HG03378 (cell line): ENCODE results near the gene FNIP2.
A peak's percentile ranks its signal among the peaks of the same experiment; 100 is the strongest.

Source experiments
- ATAC-seq: cut with Tn5 transposase; IDR thresholded peaks from one replicate; pipeline ENCODE4 v1.9.1; 2021; ENCODE audit warnings: mild to moderate bottlenecking, moderate library complexity; ENCODE audit not compliant: unreplicated experiment

Gene FNIP2

DNA sequence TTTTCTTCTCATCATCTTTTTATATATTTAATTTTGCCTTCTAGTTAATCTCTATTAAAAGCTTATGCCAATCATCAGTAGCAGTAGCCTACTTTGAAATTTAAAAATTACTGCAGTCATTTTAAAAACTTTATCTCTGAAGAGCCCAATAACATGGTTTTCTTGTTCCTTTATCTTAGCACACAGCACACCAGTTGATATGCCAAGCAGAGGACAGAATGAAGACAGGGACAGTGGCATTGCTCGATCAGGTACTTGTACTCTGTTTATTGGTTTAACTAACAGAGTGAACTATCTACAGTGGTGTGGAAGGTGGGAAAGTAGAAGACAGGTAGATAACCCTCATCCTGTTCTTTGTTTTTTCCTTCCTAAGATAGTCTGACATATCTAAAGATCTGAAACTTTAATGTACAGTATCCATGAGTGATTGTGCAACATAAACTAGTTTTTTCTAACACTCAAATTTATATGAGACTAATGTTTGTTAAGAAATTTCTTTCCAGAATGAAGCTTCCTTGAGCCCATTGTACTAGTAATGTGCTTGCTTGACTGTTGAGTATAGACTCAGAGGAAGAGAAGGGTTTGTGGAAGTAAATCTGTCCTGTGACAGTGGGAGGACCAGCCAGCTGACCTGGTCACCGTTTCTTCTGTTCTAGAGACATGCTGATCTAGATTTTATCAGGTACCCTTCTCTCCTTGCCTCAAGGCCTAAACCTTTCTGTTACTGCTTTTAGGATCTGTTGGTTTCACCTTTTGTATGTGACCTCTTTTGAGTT is 66.6 kb downstream of the FNIP2 start:
- ATAC-seq, result no peak

DNA sequence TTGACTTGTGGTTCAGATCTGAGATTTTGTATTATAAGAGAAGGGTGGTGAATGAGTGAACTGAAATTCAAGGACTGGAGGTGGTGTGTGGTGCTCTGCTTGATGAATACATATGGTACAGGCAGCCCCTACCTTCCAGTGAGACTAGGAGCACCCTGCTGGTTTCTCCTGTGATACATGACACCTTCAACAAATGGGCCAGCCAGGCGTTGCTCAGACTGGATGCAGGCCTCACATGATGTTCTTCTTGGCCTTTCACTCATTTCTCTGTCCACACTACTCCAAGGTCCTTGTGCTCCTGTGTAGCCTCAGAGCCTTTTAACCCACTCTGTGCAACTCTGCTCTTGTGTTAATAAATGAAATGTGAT is 67.2 kb downstream of the FNIP2 start:
- ATAC-seq, result no peak

DNA sequence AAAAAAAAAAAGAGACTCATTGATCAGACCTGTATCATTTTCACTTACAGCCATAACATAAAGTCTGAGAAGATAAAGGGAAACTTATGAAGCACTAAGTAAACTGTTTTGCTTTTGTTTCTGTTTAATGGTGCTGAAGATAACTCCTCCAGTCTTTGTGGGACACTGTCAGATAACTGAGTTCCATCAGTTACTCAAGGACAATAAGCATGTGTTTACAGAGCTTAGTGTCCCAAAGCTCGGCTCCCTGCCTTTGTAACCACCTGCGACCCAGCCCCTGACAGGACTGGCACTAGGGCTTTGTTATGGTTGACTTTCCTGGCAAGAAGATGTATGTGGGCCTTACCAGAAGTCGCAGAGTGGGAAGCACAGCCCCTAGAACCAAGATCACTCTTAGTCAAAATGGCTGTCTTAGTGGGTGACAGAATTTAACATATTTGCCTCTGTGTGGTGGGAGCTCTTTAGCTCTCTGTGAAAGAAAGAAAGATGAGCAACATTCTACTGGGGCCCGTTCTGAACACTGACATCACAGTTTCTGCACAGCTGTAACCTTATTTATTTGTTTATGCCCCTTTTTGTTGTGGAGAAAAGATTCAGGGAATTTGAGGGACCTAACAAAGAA is 68.1 kb downstream of the FNIP2 start:
- ATAC-seq, result no peak

DNA sequence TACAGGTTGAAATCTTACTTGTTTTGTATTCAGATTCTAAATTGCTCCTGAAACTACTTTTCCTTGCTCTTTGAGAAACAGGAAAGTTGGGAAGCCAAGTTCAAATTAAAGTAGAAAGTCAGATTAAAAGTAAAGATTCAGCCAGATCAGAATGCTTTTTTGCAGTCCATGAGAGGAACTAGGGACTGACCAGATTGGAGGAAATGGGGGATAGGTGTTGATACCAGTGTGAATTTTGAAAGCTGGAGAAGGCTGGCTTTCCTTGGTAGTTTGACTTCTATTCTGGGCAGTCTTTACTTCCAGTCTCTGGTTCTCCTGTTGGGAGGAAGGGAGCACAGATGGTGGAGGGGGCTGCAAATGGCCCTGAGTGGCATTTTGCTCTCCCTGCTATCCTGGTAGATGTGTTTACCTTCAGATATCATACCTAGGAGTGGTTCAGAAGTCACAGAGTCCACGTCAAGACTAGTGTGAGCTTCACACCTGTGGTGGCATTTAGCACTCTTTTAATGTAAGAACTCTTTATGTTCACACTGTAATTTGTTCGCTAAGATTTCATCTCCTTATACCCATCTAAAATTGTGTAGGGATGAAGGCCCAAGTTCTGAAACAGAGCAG is 68.8 kb downstream of the FNIP2 start:
- ATAC-seq, result no peak

DNA sequence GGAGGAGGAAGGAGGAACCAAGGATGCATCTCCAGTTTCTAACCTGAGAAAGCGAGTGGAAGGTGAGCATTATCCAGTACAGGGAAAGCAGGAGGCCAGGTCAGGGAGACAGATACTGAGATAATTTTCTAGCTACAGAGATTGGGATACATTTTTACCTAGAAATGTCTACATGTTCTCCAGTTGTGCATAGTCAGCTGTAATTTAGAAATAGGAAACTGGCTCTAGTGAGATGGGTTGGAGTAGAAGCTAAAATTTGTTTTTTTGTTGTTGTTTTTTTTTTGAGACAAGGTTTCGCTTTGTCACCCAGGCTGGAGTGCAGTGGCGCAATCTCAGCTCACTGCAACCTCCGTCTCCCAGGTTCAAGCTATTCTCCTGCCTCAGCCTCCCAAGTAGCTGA is 71.3 kb downstream of the FNIP2 start:
- no peak for ATAC-seq

DNA sequence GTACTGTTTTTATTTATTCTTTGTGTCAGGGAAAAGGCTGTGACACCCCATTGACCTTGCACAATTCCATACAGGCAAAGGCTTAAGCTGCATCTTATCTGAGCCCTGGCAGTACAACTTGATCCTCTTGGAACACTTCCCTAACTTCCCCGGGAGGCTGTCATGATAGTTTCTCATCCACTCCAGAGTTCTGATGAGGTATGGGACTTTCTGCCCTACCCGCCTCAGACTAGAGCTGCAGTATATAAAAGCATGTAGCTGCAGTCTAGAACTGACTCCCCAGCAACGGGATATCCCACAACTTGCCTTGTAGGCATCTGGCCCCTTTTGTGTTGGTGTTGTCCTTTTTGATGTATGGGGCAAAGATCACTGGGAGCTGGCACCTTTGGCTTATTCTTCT is 72.7 kb downstream of the FNIP2 start:
- ATAC-seq, result no peak

DNA sequence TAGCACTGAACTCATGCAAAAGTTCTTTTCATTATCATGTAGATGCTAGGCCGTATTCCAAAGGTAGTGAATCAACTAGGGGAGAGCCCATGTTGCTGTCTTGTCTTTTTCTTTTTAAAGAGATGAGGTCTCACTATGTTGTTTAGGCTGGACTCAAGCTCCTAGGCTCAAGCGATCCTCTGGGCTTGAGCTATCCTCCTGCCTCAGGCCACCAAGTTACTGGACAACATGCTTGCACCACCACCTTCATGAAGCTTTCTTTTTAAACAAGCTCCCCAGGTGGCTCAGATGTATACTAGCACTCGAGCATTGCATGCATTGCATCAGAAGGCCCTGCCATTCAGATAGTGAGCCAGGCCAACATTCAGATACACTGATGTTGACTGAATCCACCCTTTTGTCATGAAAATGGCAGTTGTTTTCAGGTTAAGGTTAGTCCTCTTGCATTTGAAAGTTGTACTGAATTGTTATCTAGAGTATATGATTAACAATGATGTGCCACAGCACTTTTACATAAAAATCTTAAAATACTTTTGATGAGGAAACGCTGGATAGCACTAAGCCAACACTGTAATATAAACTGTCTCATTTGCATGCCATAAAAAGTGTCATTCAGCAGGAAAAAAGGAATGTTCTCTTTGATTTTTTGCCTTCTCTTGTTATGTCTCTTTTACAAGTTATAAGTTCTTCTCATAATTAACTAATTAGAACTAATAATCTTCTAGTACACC is 76.7 kb downstream of the FNIP2 start:
- ATAC-seq, result no peak

DNA sequence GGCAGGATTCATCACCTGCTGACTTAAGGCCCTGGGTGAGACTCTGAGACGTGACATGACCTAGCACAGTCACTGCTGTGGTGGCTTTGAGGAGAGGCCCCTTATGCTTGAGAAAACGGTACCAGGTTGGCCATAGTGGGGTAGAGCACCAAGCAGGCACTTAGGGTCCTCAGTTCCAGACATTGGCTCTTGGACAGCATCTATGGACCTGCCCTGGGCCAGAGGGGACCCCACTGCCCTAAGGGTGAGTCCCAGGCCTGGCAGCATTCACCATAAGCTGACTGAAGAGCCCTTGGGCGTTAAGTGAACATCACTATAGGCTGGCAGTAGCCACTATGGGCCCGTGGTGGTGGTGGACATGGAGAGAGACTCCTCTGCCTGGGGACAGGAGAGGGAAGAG is 78.7 kb downstream of the FNIP2 start:
- no peak for ATAC-seq

DNA sequence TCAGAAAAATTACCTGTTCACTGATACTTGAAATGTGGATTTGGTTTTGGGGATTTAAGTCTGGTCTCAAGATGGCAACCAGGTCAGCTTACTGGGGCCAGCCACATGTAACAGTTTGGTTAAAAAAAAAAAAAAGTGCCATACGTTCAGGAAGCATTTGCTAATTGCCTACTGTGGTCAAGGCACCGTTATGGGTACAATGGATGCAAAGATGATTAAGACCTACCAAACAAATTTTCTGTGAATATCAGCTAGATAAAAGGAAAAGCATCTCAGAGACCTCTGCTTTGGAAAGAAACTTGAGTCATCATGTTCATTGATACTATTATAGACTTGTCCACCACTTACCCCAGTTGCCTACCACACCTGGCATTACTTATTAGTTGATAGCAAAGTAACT is 80.9 kb downstream of the FNIP2 start:
- no peak for ATAC-seq

DNA sequence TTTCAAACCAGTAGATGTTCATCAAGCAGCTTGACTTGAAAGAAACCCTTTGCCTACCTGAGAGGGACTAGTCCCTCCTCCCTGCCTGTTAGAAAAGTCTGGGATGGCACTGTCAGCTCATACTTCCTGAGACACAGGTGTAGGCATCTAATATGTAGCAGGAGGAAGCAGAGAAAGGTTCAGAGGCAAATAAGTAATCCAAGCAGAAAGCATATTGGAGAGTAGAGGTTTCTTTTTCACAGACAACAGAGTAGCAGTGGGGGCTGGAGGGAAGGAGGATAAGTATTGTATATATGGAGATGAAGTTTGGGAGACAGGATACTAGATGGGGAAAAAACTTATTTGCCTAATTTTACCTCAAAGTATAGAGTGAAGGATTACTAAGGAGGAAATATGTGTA is 81.5 kb downstream of the FNIP2 start:
- ATAC-seq, result no peak

DNA sequence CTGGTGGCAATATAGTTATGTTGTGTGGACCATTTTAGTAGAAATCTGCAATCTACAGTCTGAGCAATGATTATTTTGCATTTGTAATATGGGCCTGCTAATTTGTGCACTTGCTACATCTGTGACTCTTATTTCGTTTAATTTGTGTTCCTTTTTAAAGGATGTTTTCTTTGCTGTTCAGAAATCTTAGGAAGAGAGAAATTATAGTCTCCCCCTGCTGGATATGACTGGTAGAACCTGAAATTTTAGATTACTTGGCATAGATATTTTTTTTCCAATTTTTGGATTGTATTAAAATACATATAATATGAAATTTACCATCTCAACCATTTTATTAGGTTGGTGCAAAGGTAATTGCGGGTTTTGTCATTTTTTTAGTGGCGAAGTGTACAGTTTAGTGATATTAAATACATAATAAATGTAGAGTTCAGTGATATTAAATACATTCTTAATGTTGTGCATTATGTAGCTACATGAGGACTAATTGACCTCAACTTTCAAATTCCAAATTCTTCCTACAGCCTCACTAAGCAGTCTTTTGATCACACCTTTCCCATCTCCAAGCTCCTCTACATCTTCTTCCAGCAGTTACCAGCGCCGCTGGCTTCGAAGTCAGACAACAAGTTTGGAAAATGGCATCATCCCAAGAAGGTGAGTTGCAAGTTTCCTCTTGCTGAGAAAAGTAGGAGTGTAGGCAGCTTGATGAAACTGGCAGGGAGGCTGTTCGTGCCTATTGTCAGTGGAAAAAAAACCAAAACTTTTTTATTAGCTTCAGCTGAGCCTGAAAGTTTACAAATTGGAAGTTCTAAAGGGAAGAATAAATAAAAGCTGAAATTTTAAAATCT is 82.2 kb downstream of the FNIP2 start:
- ATAC-seq, result no peak

DNA sequence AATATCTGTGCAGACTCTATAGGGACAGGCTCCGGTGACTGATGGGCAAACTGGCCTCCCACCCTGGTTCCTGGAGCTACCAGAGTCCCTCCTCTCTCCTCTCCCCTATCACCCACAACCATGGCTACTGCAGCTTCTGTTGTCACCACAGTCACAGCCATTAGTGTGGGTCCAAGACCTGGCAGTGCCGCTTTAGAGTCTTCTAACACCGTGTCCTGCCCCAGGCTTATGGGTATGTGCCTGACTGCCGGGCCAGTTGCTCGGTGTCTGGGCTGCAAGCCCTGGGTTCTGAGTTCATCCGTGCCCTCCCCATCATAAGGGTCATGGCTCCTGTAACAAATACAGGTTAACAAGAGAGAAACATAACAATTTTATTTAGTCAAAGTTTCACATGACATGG is 85.4 kb downstream of the FNIP2 start:
- no peak for ATAC-seq

DNA sequence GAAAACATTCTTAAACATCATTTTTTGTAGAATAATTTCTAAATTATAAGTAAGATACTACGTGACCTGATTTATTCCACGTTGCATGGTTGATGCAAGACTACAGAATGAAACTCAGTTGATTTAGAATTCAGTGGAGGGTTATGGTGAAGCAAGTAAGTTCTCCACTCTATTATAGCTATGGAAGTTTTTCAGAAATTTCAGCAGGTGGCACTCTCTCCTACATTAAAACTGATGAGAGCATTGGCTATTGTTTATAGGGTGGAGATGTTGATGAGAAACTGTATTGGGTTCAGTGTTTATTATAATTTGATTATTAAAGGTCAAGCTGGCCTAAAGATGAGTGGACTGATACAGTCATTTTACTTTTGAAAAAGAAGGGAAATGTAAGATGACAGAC is 88.0 kb downstream of the FNIP2 start:
- peak; percentile 83 for ATAC-seq

DNA sequence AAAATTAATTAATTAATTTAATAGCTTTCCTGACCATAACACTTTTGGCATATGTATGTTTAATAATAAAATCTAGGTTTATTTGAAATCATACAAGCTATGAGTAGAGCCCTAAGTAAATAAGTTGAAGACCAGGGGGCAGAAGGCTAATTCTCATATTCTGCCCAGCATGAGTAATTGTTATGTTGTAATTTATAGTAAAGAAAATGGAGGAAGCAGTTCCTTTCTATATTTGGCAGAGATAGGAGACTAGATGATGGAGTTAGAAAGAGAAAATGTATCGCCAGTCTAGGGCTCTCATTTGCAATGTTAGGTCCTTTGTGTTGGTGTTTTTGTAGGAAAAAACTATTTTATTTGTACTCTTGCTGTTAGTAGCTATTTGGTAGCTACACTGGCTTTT is 89.1 kb downstream of the FNIP2 start:
- no peak for ATAC-seq

DNA sequence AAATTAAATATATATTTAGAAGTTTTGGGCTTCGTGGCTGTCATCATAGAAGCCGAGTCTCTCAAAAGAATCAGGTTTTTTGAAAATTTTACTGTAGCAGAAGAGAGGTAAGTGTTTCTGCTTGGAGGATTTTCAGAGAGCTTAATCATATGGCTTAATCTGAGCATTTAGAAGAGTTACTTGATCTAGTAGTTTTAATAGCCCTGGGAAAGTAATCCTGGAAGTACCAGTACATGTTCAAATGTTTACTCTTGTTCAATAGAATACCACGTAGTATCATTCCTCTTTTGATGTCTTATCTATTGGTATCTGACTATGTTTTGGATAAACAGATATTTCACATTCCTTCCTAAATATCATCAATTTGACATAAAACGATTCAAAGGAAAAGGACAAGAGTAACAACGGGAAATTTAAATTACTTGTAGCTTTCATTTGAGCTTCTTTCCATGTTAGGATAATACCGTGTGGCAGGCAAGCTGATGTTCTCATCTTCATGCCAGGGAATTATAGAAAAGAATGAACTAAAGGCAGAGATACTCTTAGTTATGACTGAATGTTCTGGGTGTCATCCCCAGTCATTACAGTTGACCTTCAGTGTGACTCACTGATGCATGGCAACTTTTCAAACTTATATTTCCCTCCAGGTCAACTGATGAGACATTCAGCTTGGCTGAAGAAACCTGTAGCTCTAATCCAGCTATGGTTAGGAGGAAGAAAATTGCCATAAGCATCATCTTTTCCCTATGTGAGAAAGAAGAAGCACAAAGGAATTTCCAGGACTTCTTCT is 89.8 kb downstream of the FNIP2 start:
- no peak for ATAC-seq

DNA sequence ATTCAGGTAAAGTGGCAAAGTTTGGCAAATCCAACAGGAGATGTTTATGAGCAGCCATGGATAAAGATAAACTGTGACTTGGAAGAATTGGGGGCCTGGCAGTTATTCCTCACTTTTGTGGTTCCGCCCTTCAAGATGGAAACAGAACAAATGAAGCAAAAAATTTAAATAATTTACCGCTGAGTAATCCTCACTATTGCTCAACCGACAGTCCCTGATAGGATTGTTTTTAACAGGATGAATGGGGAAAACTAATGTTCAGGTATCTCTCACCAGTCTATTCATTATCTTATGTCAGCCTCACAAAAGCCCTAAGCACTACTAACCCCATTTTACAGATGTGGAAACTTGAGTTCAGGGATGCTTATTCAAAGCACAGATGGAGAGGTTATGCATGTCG is 90.8 kb downstream of the FNIP2 start:
- no peak for ATAC-seq

DNA sequence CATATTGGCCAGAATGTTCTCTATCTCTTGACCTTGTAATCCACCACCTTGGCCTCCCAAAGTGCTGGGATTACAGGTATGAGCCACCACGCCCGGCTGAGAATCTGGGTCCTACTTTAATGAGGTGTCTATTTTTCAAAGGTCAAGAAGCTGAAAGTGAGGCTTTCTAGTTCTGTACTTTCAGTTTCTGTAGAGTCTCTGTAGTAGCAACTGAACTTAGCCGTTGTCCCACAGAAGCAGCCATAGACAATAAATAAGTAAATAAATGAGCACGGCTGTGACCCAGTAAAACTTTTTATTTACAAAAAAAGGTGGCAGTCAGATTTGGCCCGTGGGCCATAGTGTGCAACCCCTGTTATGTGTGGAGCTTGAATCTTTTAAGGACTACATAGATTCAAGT is 92.0 kb downstream of the FNIP2 start:
- peak; percentile 82 for ATAC-seq

DNA sequence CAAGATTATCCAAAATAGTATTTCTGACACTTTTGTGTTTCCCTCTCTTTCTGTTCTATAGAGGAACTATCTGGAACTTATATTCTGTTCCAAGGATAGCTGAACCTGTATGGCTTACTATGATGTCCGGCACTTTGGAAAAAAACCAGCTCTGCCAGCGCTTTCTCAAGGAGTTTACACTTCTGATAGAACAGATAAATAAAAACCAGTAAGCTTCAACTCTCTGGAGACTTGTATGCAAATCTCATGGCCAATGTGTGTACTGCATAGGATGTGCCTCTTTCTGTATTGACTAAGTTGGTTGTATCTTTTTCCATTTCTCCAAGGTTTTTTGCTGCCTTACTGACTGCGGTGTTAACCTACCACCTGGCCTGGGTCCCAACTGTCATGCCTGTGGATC is 92.5 kb downstream of the FNIP2 start:
- no peak for ATAC-seq

DNA sequence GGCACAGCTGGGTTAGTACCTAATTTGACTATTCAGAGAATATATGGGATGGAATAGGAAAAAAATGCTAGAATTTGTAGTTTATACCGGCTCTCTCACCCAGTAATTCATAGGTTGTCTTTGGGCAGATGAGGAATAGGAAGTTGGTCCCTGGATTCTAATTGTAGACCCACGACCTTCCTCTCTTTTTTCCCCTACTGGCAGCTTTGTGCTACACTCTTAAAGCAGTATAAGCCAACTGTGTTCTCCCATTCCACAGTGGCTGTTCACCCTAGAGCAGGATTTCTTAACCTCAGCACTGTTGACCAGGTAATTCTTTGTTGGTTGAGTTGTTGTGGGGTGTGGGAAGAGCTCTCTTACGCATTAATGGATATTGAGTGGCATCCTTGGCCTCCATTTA is 92.9 kb downstream of the FNIP2 start:
- ATAC-seq, result no peak

DNA sequence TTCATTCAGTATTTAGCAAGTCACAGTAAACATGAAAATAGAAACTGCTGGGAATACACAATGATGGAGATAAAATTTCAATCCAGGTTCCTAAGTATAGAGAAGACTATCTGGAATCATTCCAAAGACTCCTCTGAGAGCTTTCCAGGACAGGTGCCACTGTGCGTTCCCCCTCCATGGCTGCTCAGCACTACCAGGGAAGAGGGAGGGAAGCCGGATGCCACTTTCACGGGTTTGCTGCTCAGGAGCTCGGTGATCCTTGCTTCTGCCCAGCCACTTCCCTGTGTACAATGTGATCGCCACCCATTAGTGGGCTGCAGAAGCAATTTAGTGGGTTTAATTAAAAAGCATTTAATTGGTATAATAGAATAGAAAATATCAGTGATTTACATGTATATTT is 94.5 kb downstream of the FNIP2 start:
- ATAC-seq, result no peak
